HL-60 (cell line): Measurements from ENCODE around the gene MYO5C.

ENCODE experiments used
- DNase-seq, 2 experiments: peaks; one replicate each; pipeline ENCODE4 v3.0.0-alpha.2; 2010 to 2020; ENCODE audit warnings: low read depth in 1 of 2, low spot score in 1 of 2
- H3K27ac ChIP-seq: fragments of 250-450 bp; sonication (Bioruptor Pico); replicated peaks from 2 replicates; pipeline ENCODE4 v1.5.1; 2020; ENCODE audit warnings: mild to moderate bottlenecking, moderate library complexity
- H3K27me3 ChIP-seq: fragments of 250-450 bp; sonication (Bioruptor Pico); 2 replicates; pipeline ENCODE4 v1.5.1; 2021; ENCODE audit warnings: mild to moderate bottlenecking, moderate library complexity; ENCODE audit not compliant: insufficient read depth, poor library complexity, severe bottlenecking
- H3K4me3 ChIP-seq: replicated peaks from 2 replicates; pipeline ENCODE4 v1.5.1; 2011; ENCODE audit warnings: mild to moderate bottlenecking, control low read depth, low read length; ENCODE audit not compliant: insufficient read depth
- GABPA ChIP-seq: IDR thresholded peaks from 2 replicates; pipeline ENCODE4 v1.6.1; 2012; ENCODE audit warnings: low read depth
- POLR2AphosphoS5 ChIP-seq: IDR thresholded peaks from 2 replicates; pipeline ENCODE4 v1.6.1; 2012; ENCODE audit warnings: low read depth
- SPI1 ChIP-seq: IDR thresholded peaks from 2 replicates; pipeline ENCODE4 v1.6.1; 2012; ENCODE audit warnings: low read depth, mild to moderate bottlenecking, borderline replicate concordance
- TF ChIP-seq, protein P1 (sequence below): IDR thresholded peaks from one replicate; pipeline ENCODE4 v1.5.1; 2011; ENCODE audit warnings: low read length, control low read depth, inconsistent platforms; ENCODE audit not compliant: insufficient read depth
- TF ChIP-seq, protein P2 (sequence below): IDR thresholded peaks from 2 replicates; pipeline ENCODE4 v1.6.1; 2012; ENCODE audit warnings: low read depth; ENCODE audit not compliant: insufficient replicate concordance

Gene MYO5C

DNA sequence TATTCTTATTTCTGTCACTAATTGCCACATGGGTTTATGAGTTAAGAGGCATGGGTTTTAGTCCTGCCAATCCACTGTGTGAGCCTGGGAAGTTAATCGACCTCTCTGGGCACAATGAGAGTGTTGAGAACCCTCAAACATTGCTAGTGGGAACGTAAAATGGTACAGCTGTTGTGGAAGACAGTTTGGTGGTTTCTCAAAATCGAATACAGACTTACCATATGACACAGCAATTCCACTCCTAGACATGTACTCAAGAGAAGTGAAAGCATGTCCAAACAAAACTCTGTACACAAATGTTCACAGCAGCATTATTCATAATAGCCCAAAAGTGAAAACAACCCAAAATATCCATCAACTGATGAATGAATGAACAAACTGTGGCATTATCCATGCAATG lies 98.7 kb downstream of the MYO5C start:
- Histone ChIP-seq H3K27ac (no peak overlapping the region), H3K27me3 (no peaks in the 10 kb centered on the region), H3K4me3 (no peak overlapping the region)
- DNase-seq, result no peak
- TF ChIP-seq POLR2AphosphoS5 (no peak), GABPA (no peak), SPI1 (no peak)
- TF ChIP-seq, protein P1, sequence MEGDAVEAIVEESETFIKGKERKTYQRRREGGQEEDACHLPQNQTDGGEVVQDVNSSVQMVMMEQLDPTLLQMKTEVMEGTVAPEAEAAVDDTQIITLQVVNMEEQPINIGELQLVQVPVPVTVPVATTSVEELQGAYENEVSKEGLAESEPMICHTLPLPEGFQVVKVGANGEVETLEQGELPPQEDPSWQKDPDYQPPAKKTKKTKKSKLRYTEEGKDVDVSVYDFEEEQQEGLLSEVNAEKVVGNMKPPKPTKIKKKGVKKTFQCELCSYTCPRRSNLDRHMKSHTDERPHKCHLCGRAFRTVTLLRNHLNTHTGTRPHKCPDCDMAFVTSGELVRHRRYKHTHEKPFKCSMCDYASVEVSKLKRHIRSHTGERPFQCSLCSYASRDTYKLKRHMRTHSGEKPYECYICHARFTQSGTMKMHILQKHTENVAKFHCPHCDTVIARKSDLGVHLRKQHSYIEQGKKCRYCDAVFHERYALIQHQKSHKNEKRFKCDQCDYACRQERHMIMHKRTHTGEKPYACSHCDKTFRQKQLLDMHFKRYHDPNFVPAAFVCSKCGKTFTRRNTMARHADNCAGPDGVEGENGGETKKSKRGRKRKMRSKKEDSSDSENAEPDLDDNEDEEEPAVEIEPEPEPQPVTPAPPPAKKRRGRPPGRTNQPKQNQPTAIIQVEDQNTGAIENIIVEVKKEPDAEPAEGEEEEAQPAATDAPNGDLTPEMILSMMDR, result no peak
- TF ChIP-seq, protein P2, sequence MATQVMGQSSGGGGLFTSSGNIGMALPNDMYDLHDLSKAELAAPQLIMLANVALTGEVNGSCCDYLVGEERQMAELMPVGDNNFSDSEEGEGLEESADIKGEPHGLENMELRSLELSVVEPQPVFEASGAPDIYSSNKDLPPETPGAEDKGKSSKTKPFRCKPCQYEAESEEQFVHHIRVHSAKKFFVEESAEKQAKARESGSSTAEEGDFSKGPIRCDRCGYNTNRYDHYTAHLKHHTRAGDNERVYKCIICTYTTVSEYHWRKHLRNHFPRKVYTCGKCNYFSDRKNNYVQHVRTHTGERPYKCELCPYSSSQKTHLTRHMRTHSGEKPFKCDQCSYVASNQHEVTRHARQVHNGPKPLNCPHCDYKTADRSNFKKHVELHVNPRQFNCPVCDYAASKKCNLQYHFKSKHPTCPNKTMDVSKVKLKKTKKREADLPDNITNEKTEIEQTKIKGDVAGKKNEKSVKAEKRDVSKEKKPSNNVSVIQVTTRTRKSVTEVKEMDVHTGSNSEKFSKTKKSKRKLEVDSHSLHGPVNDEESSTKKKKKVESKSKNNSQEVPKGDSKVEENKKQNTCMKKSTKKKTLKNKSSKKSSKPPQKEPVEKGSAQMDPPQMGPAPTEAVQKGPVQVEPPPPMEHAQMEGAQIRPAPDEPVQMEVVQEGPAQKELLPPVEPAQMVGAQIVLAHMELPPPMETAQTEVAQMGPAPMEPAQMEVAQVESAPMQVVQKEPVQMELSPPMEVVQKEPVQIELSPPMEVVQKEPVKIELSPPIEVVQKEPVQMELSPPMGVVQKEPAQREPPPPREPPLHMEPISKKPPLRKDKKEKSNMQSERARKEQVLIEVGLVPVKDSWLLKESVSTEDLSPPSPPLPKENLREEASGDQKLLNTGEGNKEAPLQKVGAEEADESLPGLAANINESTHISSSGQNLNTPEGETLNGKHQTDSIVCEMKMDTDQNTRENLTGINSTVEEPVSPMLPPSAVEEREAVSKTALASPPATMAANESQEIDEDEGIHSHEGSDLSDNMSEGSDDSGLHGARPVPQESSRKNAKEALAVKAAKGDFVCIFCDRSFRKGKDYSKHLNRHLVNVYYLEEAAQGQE, result no peak

DNA sequence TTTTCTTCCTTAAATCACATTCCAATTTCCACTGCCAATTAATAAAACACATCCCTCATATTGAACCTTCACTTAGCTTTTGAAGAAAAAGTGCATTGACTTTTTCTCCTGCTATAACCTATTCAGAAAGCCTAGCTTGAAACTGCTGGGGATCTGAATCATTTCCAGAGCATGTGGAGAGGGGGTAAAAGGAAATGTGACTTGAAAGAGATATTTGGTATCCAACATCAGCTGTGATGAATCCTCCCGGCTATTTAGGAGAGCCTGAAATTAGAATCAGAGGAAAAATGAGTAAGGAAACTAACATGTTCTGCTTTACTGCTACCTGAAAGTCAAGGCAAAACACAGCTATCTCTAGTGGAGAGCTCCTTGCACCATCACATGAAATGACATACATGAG lies 101.8 kb downstream of the MYO5C start:
- DNase-seq, result no peak
- no peak for TF ChIP-seq SPI1
- TF ChIP-seq, protein P2, result no peak
- TF ChIP-seq, protein P1, result no peak
- no peak for TF ChIP-seq POLR2AphosphoS5
- no peak for TF ChIP-seq GABPA
- Histone ChIP-seq H3K4me3 (no peak overlapping the region), H3K27ac (no peak overlapping the region), H3K27me3 (no peaks in the 10 kb centered on the region)

DNA sequence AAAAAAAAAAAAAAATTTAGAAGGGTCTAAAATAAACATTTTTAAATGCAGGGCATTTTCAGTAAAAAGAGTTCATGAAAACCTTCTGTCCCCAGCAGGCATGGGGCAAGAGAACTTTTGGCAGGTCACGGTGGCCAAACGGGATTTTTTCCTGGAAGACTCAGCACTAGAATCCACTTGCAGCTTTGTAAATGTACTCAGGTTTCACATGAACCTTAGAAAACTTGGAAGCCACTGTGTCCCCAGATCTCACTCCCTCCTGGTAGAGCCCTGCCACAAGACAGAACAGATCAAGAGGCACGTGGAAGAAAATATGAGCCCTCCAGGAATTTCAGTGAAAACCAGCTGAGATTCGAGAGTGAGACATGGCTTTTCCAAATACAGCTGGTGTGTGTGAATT lies 102.3 kb downstream of the MYO5C start:
- H3K27me3 ChIP-seq, result no peaks in the 10 kb centered on the region
- no peak overlapping the region for H3K27ac ChIP-seq
- TF ChIP-seq, protein P2, result no peak
- no peak for TF ChIP-seq SPI1
- TF ChIP-seq, protein P1, result no peak
- no peak overlapping the region for H3K4me3 ChIP-seq
- no peak for DNase-seq
